Measurements from ENCODE around the gene KEAP1.
A peak's percentile ranks its signal among the peaks of the same experiment; 100 is the strongest.

Gene KEAP1

GRCh38 chr19:10497371-10497770 is 5.8 kb downstream of the KEAP1 start:
- Histone ChIP-seq H3K4me3 (ENCODE audit: low read depth, low read length) (no peak overlapping the region), H3K27me3 (ENCODE audit: insufficient read depth, low read length) (no peaks in the 10 kb centered on the region), H2AFZ (ENCODE audit: low read length, unreplicated experiment) (no peak overlapping the region), H3K79me2 (ENCODE audit: control insufficient read depth, insufficient read depth, low read length, unreplicated experiment) (peaks cover 56% of the 10 kb centered on the region), H3K4me1 (ENCODE audit: control insufficient read depth, insufficient read depth, low read length, unreplicated experiment) (peaks cover 2% of the 10 kb centered on the region), H3K36me3 (ENCODE audit: insufficient read depth, low read length) (no peaks in the 10 kb centered on the region), H3K27ac (ENCODE audit: low read depth, low read length) (no peak overlapping the region)

GRCh38 chr19:10491472-10492047 is 11.6 kb downstream of the KEAP1 start:
- H3K27me3 ChIP-seq (ENCODE audit: insufficient read depth, low read length) = no peaks in the 10 kb centered on the region
- H3K27ac ChIP-seq (ENCODE audit: low read depth, low read length) = no peak overlapping the region
- H3K4me3 ChIP-seq (ENCODE audit: low read depth, low read length) = no peak overlapping the region
- H2AFZ ChIP-seq (ENCODE audit: low read length, unreplicated experiment) = no peak overlapping the region
- H3K79me2 ChIP-seq (ENCODE audit: control insufficient read depth, insufficient read depth, low read length, unreplicated experiment) = peaks cover 16% of the 10 kb centered on the region
- H3K36me3 ChIP-seq (ENCODE audit: insufficient read depth, low read length) = no peaks in the 10 kb centered on the region
- no peaks in the 10 kb centered on the region for H3K4me1 ChIP-seq (ENCODE audit: control insufficient read depth, insufficient read depth, low read length, unreplicated experiment)

GRCh38 chr19:10486551-10486950 is 16.6 kb downstream of the KEAP1 start:
- H3K27ac ChIP-seq (ENCODE audit: low read depth, low read length) = no peak overlapping the region
- no peak overlapping the region for H2AFZ ChIP-seq (ENCODE audit: low read length, unreplicated experiment)
- no peak overlapping the region for H3K4me3 ChIP-seq (ENCODE audit: low read depth, low read length)
- no peaks in the 10 kb centered on the region for H3K36me3 ChIP-seq (ENCODE audit: insufficient read depth, low read length)
- H3K27me3 ChIP-seq (ENCODE audit: insufficient read depth, low read length) = no peaks in the 10 kb centered on the region
- H3K4me1 ChIP-seq (ENCODE audit: control insufficient read depth, insufficient read depth, low read length, unreplicated experiment) = no peaks in the 10 kb centered on the region
- H3K79me2 ChIP-seq (ENCODE audit: control insufficient read depth, insufficient read depth, low read length, unreplicated experiment) = peaks cover 4% of the 10 kb centered on the region

- no peaks in the 10 kb centered on the region for H3K79me2 ChIP-seq (ENCODE audit: control insufficient read depth, insufficient read depth, low read length, unreplicated experiment)
- no peak overlapping the region for H3K27ac ChIP-seq (ENCODE audit: low read depth, low read length)
- H2AFZ ChIP-seq (ENCODE audit: low read length, unreplicated experiment) = peak overlapping the region; percentile 78
- peaks cover 3% of the 10 kb centered on the region for H3K4me1 ChIP-seq (ENCODE audit: control insufficient read depth, insufficient read depth, low read length, unreplicated experiment)
- H3K36me3 ChIP-seq (ENCODE audit: insufficient read depth, low read length) = no peaks in the 10 kb centered on the region
- H3K4me3 ChIP-seq (ENCODE audit: low read depth, low read length) = peak overlapping the region; percentile 67
- no peaks in the 10 kb centered on the region for H3K27me3 ChIP-seq (ENCODE audit: insufficient read depth, low read length)
Observed at GRCh38 chr19:10478903-10479384, 24.2 kb downstream of the KEAP1 start.

- peak overlapping the region; percentile 78 for H2AFZ ChIP-seq (ENCODE audit: low read length, unreplicated experiment)
- H3K4me1 ChIP-seq (ENCODE audit: control insufficient read depth, insufficient read depth, low read length, unreplicated experiment) = peaks cover 3% of the 10 kb centered on the region
- no peaks in the 10 kb centered on the region for H3K36me3 ChIP-seq (ENCODE audit: insufficient read depth, low read length)
- H3K27me3 ChIP-seq (ENCODE audit: insufficient read depth, low read length) = no peaks in the 10 kb centered on the region
- peak overlapping the region; percentile 48; the same call in 1 of the 2 replicates for H3K4me3 ChIP-seq (ENCODE audit: low read depth, low read length)
- no peak overlapping the region for H3K27ac ChIP-seq (ENCODE audit: low read depth, low read length)
- no peaks in the 10 kb centered on the region for H3K79me2 ChIP-seq (ENCODE audit: control insufficient read depth, insufficient read depth, low read length, unreplicated experiment)
Observed at GRCh38 chr19:10478476-10478875, 24.7 kb downstream of the KEAP1 start.

GRCh38 chr19:10474962-10475451 is 28.1 kb downstream of the KEAP1 start:
- Histone ChIP-seq H3K79me2 (ENCODE audit: control insufficient read depth, insufficient read depth, low read length, unreplicated experiment) (no peaks in the 10 kb centered on the region), H3K4me3 (ENCODE audit: low read depth, low read length) (no peak overlapping the region), H3K36me3 (ENCODE audit: insufficient read depth, low read length) (no peaks in the 10 kb centered on the region), H2AFZ (ENCODE audit: low read length, unreplicated experiment) (no peak overlapping the region), H3K4me1 (ENCODE audit: control insufficient read depth, insufficient read depth, low read length, unreplicated experiment) (peaks cover 3% of the 10 kb centered on the region), H3K27ac (ENCODE audit: low read depth, low read length) (no peak overlapping the region), H3K27me3 (ENCODE audit: insufficient read depth, low read length) (no peaks in the 10 kb centered on the region)

- no peaks in the 10 kb centered on the region for H3K36me3 ChIP-seq (ENCODE audit: insufficient read depth, low read length)
- no peak overlapping the region for H3K4me3 ChIP-seq (ENCODE audit: low read depth, low read length)
- H3K4me1 ChIP-seq (ENCODE audit: control insufficient read depth, insufficient read depth, low read length, unreplicated experiment) = no peaks in the 10 kb centered on the region
- H3K79me2 ChIP-seq (ENCODE audit: control insufficient read depth, insufficient read depth, low read length, unreplicated experiment) = no peaks in the 10 kb centered on the region
- no peak overlapping the region for H3K27ac ChIP-seq (ENCODE audit: low read depth, low read length)
- no peak overlapping the region for H2AFZ ChIP-seq (ENCODE audit: low read length, unreplicated experiment)
- H3K27me3 ChIP-seq (ENCODE audit: insufficient read depth, low read length) = no peaks in the 10 kb centered on the region
Observed at GRCh38 chr19:10473192-10473591, 30.0 kb downstream of the KEAP1 start.

GRCh38 chr19:10471909-10472308 is 31.2 kb downstream of the KEAP1 start:
- Histone ChIP-seq H3K4me3 (ENCODE audit: low read depth, low read length) (no peak overlapping the region), H3K79me2 (ENCODE audit: control insufficient read depth, insufficient read depth, low read length, unreplicated experiment) (no peaks in the 10 kb centered on the region), H3K36me3 (ENCODE audit: insufficient read depth, low read length) (no peaks in the 10 kb centered on the region), H3K27me3 (ENCODE audit: insufficient read depth, low read length) (no peaks in the 10 kb centered on the region), H2AFZ (ENCODE audit: low read length, unreplicated experiment) (no peak overlapping the region), H3K4me1 (ENCODE audit: control insufficient read depth, insufficient read depth, low read length, unreplicated experiment) (no peaks in the 10 kb centered on the region), H3K27ac (ENCODE audit: low read depth, low read length) (no peak overlapping the region)

GRCh38 chr19:10468133-10468532 is 35.0 kb downstream of the KEAP1 start:
- H3K27ac ChIP-seq (ENCODE audit: low read depth, low read length) = no peak overlapping the region
- H3K27me3 ChIP-seq (ENCODE audit: insufficient read depth, low read length) = no peaks in the 10 kb centered on the region
- H3K4me3 ChIP-seq (ENCODE audit: low read depth, low read length) = no peak overlapping the region
- no peak overlapping the region for H2AFZ ChIP-seq (ENCODE audit: low read length, unreplicated experiment)
- H3K79me2 ChIP-seq (ENCODE audit: control insufficient read depth, insufficient read depth, low read length, unreplicated experiment) = no peaks in the 10 kb centered on the region
- no peaks in the 10 kb centered on the region for H3K4me1 ChIP-seq (ENCODE audit: control insufficient read depth, insufficient read depth, low read length, unreplicated experiment)
- H3K36me3 ChIP-seq (ENCODE audit: insufficient read depth, low read length) = no peaks in the 10 kb centered on the region

- Histone ChIP-seq H3K27me3 (ENCODE audit: insufficient read depth, low read length) (no peaks in the 10 kb centered on the region), H2AFZ (ENCODE audit: low read length, unreplicated experiment) (no peak overlapping the region), H3K36me3 (ENCODE audit: insufficient read depth, low read length) (no peaks in the 10 kb centered on the region), H3K4me1 (ENCODE audit: control insufficient read depth, insufficient read depth, low read length, unreplicated experiment) (no peaks in the 10 kb centered on the region), H3K4me3 (ENCODE audit: low read depth, low read length) (no peak overlapping the region), H3K79me2 (ENCODE audit: control insufficient read depth, insufficient read depth, low read length, unreplicated experiment) (no peaks in the 10 kb centered on the region), H3K27ac (ENCODE audit: low read depth, low read length) (no peak overlapping the region)
Observed at GRCh38 chr19:10467104-10467706, 36.0 kb downstream of the KEAP1 start.

- H3K4me3 ChIP-seq (ENCODE audit: low read depth, low read length) = no peak overlapping the region
- no peaks in the 10 kb centered on the region for H3K4me1 ChIP-seq (ENCODE audit: control insufficient read depth, insufficient read depth, low read length, unreplicated experiment)
- no peak overlapping the region for H2AFZ ChIP-seq (ENCODE audit: low read length, unreplicated experiment)
- H3K36me3 ChIP-seq (ENCODE audit: insufficient read depth, low read length) = no peaks in the 10 kb centered on the region
- H3K27ac ChIP-seq (ENCODE audit: low read depth, low read length) = no peak overlapping the region
- no peaks in the 10 kb centered on the region for H3K79me2 ChIP-seq (ENCODE audit: control insufficient read depth, insufficient read depth, low read length, unreplicated experiment)
- H3K27me3 ChIP-seq (ENCODE audit: insufficient read depth, low read length) = no peaks in the 10 kb centered on the region
Observed at GRCh38 chr19:10464456-10464855, 38.7 kb downstream of the KEAP1 start.
